ENCODE measurements around the gene MEF2A. TPM values are rescaled to one million over a fixed set of nuclear protein-coding genes. Genes with fewer than 3 reads are reported as not detected.

Gene MEF2A
- total RNA-seq, 1 experiment from 2014 or later: 19.6 TPM

GRCh38 chr15:99621767-99622166 lies 56.0 kb downstream of the MEF2A start:
- POLR2A ChIA-PET: no interaction called here
- intact Hi-C loops (cut with micrococcal nuclease; ENCODE audit: unreplicated experiment): no loop called here
- TF ChIP-seq CTCF (IDR thresholded peaks at IDR 0.05; ENCODE audit: insufficient read depth in 1 of 2, low read depth in 1 of 2, low read length in 1 of 2, severe bottlenecking in 1 of 2, unreplicated experiment in 1 of 2): no peak
- H3K4me3 Mint-ChIP-seq (ENCODE audit: unreplicated experiment): no peak overlapping the region
- H3K4me1 Mint-ChIP-seq (ENCODE audit: low read depth, unreplicated experiment): no peaks in the 10 kb centered on the region
- no TSS peak for BruUV-seq (replicated peaks)
- no peak overlapping the region for H3K27ac Mint-ChIP-seq (ENCODE audit: unreplicated experiment)
- peaks cover 15% of the 10 kb centered on the region for H3K9me3 Mint-ChIP-seq (ENCODE audit: unreplicated experiment)
- CTCF ChIA-PET: no interaction called here
- Histone ChIP-seq H3K4me3 (ENCODE audit: low read depth, low read length) (no peak overlapping the region), H3K9me3 (peaks cover 6% of the 10 kb centered on the region; the same call in 1 of the 2 replicates), H3K36me3 (ENCODE audit: control insufficient read depth, insufficient read depth, low read length) (no peaks in the 10 kb centered on the region), H3K27me3 (replicated peaks; ENCODE audit: control insufficient read depth, insufficient read depth, low read length) (no peaks in the 10 kb centered on the region), H3K4me1 (no peaks in the 10 kb centered on the region)
- no peak for DNase-seq
- H3K36me3 Mint-ChIP-seq (ENCODE audit: insufficient read depth, unreplicated experiment): peaks cover 14% of the 10 kb centered on the region
- no peaks in the 10 kb centered on the region for H3K27me3 Mint-ChIP-seq (ENCODE audit: insufficient read depth, unreplicated experiment)

- intact Hi-C loops (cut with micrococcal nuclease; ENCODE audit: unreplicated experiment): no loop called here
- Histone ChIP-seq H3K4me1 (peaks cover 11% of the 10 kb centered on the region; the same call in 1 of the 2 replicates), H3K36me3 (ENCODE audit: control insufficient read depth, insufficient read depth, low read length) (no peaks in the 10 kb centered on the region), H3K9me3 (peaks cover 6% of the 10 kb centered on the region; the same call in 1 of the 2 replicates), H3K27me3 (replicated peaks; ENCODE audit: control insufficient read depth, insufficient read depth, low read length) (no peaks in the 10 kb centered on the region), H3K4me3 (ENCODE audit: low read depth, low read length) (no peak overlapping the region)
- Mint-ChIP-seq H3K27me3 (ENCODE audit: insufficient read depth, unreplicated experiment) (no peaks in the 10 kb centered on the region), H3K9me3 (ENCODE audit: unreplicated experiment) (peaks cover 15% of the 10 kb centered on the region), H3K4me3 (ENCODE audit: unreplicated experiment) (no peak overlapping the region), H3K27ac (ENCODE audit: unreplicated experiment) (no peak overlapping the region), H3K36me3 (ENCODE audit: insufficient read depth, unreplicated experiment) (peaks cover 17% of the 10 kb centered on the region), H3K4me1 (ENCODE audit: low read depth, unreplicated experiment) (peaks cover 15% of the 10 kb centered on the region)
- CTCF ChIA-PET: no interaction called here
- POLR2A ChIA-PET: no interaction called here
- no peak for DNase-seq
- no TSS peak for BruUV-seq (replicated peaks)
- no peak for TF ChIP-seq CTCF (IDR thresholded peaks at IDR 0.05; ENCODE audit: insufficient read depth in 1 of 2, low read depth in 1 of 2, low read length in 1 of 2, severe bottlenecking in 1 of 2, unreplicated experiment in 1 of 2)
Measured at GRCh38 chr15:99628374-99629001, 62.7 kb downstream of the MEF2A start.

GRCh38 chr15:99630607-99631131 lies 64.9 kb downstream of the MEF2A start:
- no peak overlapping the region for H3K27ac Mint-ChIP-seq (ENCODE audit: unreplicated experiment)

More at GRCh38 chr15:99630607-99631131, 64.9 kb downstream of the MEF2A start:
- H3K4me1 Mint-ChIP-seq (ENCODE audit: low read depth, unreplicated experiment): peaks cover 15% of the 10 kb centered on the region
- Histone ChIP-seq H3K9me3 (no peaks in the 10 kb centered on the region), H3K36me3 (ENCODE audit: control insufficient read depth, insufficient read depth, low read length) (no peaks in the 10 kb centered on the region), H3K4me1 (peaks cover 11% of the 10 kb centered on the region; the same call in 1 of the 2 replicates), H3K4me3 (ENCODE audit: low read depth, low read length) (no peak overlapping the region), H3K27me3 (replicated peaks; ENCODE audit: control insufficient read depth, insufficient read depth, low read length) (no peaks in the 10 kb centered on the region)
- no peak for DNase-seq
- H3K9me3 Mint-ChIP-seq (ENCODE audit: unreplicated experiment): peaks cover 4% of the 10 kb centered on the region
- H3K4me3 Mint-ChIP-seq (ENCODE audit: unreplicated experiment): no peak overlapping the region
- no TSS peak for BruUV-seq (replicated peaks)
- no peak for TF ChIP-seq CTCF (IDR thresholded peaks at IDR 0.05; ENCODE audit: insufficient read depth in 1 of 2, low read depth in 1 of 2, low read length in 1 of 2, severe bottlenecking in 1 of 2, unreplicated experiment in 1 of 2)
- intact Hi-C loops (cut with micrococcal nuclease; ENCODE audit: unreplicated experiment): no loop called here
- H3K36me3 Mint-ChIP-seq (ENCODE audit: insufficient read depth, unreplicated experiment): peaks cover 10% of the 10 kb centered on the region
- POLR2A ChIA-PET: no interaction called here
- CTCF ChIA-PET: no interaction called here
- H3K27me3 Mint-ChIP-seq (ENCODE audit: insufficient read depth, unreplicated experiment): no peaks in the 10 kb centered on the region

Data from Caco-2 (cell line).